ENCODE results near the gene KIF24.

- TF ChIP-seq CTCF (IDR thresholded peaks at IDR 0.05) (no peak), POLR2A (IDR thresholded peaks at IDR 0.05) (no peak)
These were observed 43.5 kb upstream of the KIF24 start for GRCh38 chr9:34372467-34373011.

Measured in thyroid gland (tissue), 4 donors.